SIG-M5 treated with dmso at 0.1 percent for 504 hours (cell line): ENCODE measurements around the gene GSTM2.
A peak's percentile ranks its signal among the peaks of the same experiment; 100 is the strongest.

Experiments used
- DNase-seq: peaks from one replicate; lab custom pipeline; 2025; ENCODE audit not compliant: unreplicated experiment; lab: John Stamatoyannopoulos, UW

GSTM2 gene

GRCh38 chr1:109629372-109630030 lies 38.4 kb upstream of the GSTM2 start:
- DNase-seq = no peak

- no peak for DNase-seq
Measured at GRCh38 chr1:109630081-109630897, 37.6 kb upstream of the GSTM2 start.

GRCh38 chr1:109630898-109631512 lies 36.9 kb upstream of the GSTM2 start:
- no peak for DNase-seq

- DNase-seq = no peak
Measured at GRCh38 chr1:109631513-109632505, 36.0 kb upstream of the GSTM2 start.

- DNase-seq = no peak
Measured at GRCh38 chr1:109632671-109633346, 35.0 kb upstream of the GSTM2 start.

- no peak for DNase-seq
Measured at GRCh38 chr1:109634292-109634691, 33.6 kb upstream of the GSTM2 start.

GRCh38 chr1:109634771-109635750 lies 32.8 kb upstream of the GSTM2 start:
- no peak for DNase-seq

- no peak for DNase-seq
Measured at GRCh38 chr1:109635862-109636200, 32.0 kb upstream of the GSTM2 start.

- DNase-seq = peak; percentile 25
Measured at GRCh38 chr1:109636201-109636952, 31.5 kb upstream of the GSTM2 start.

GRCh38 chr1:109637446-109637845 lies 30.4 kb upstream of the GSTM2 start:
- no peak for DNase-seq

- DNase-seq = no peak
Measured at GRCh38 chr1:109639063-109639840, 28.6 kb upstream of the GSTM2 start.

- DNase-seq = no peak
Measured at GRCh38 chr1:109639841-109640184, 28.0 kb upstream of the GSTM2 start.

GRCh38 chr1:109640285-109640865 lies 27.5 kb upstream of the GSTM2 start:
- DNase-seq = peak; percentile 58

GRCh38 chr1:109641078-109641740 lies 26.6 kb upstream of the GSTM2 start:
- no peak for DNase-seq

GRCh38 chr1:109641861-109642260 lies 26.0 kb upstream of the GSTM2 start:
- DNase-seq = no peak

- DNase-seq = no peak
Measured at GRCh38 chr1:109642626-109643025, 25.2 kb upstream of the GSTM2 start.
